GM19395 (cell line): Measurements from ENCODE around the gene COG8.
A peak's percentile ranks its signal among the peaks of the same experiment; 100 is the strongest.

ENCODE experiments used
- ATAC-seq: cut with Tn5 transposase; IDR thresholded peaks from one replicate; pipeline ENCODE4 v1.9.1; 2021; ENCODE audit warnings: mild to moderate bottlenecking, moderate library complexity; ENCODE audit not compliant: unreplicated experiment

Gene COG8

GRCh38 chr16:69348222-69348621 is 8.9 kb upstream of the COG8 start:
- ATAC-seq = no peak

DNA sequence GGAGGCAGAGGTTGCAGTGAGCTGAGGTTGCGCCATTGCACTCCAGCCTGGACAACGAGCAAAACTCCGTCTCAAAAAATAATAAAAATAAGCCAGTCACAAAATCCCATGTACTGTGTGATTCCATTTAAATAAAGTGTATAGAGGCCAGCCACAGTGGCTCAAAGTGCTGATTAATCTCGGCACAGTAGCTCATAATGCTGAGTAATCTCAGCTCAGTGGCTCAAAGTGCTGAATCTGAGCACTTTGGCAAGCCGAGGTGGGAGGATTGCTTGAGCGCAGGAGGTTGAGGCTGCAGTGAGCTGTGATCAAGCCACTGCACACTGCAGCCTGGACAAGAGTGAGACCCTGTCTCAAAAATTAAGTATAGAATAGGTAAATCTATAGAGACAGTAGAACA is 7.3 kb upstream of the COG8 start:
- no peak for ATAC-seq

GRCh38 chr16:69345923-69346322 is 6.6 kb upstream of the COG8 start:
- no peak for ATAC-seq

GRCh38 chr16:69344171-69344570 is 4.8 kb upstream of the COG8 start:
- ATAC-seq = no peak

GRCh38 chr16:69340095-69340644 is 806 bp upstream of the COG8 start:
- ATAC-seq = no peak

DNA sequence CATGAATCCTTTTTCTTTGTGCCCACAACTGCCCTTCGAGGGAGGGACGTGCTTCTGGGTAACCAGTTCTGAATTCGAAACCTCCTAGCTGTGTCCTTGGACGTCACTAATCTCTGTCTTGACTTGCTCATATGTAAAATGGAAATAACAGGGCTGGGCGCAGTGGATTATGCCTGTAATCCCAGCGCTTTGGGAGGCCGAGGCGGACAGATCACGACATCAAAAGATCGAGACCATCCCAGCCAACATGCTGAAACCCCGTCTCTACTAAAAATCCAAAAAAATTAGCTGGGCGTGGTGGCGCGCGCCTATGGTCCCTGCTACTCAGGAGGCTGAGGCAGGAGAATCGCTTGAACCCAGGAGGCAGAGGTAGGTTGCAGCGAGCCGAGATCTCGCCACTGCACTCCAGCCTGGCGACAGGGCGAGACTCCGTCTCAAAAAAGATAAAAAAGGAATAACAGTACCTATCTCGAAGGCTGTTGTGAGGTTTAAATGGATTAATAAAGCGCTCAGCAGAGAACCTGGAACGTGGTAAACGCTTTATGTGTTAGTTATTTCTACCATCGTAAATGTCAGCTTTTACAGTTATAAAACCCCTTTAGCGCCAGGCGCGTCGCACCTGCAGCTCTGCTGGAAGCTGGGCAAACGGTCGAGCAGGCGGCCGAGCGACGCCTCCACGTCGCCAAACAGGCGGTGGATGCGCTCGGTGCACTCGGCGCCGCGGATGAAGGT is 641 bp downstream of the COG8 start:
- ATAC-seq = no peak

GRCh38 chr16:69334696-69335095 is 4.7 kb downstream of the COG8 start:
- ATAC-seq = no peak

- peak; percentile 92 for ATAC-seq
These were observed 8.9 kb downstream of the COG8 start, which contains the start of gene PDF for GRCh38 chr16:69330286-69331109. PDF (minus strand) TSS chr16:69330588; CDS start chr16:69330570, 18 bp downstream.

GRCh38 chr16:69329369-69330285 is 9.7 kb downstream of the COG8 start:
- ATAC-seq = peak; percentile 39

GRCh38 chr16:69328854-69329316 is 10.5 kb downstream of the COG8 start:
- ATAC-seq = no peak

- no peak for ATAC-seq
These were observed 11.6 kb downstream of the COG8 start for GRCh38 chr16:69327585-69328310.

DNA sequence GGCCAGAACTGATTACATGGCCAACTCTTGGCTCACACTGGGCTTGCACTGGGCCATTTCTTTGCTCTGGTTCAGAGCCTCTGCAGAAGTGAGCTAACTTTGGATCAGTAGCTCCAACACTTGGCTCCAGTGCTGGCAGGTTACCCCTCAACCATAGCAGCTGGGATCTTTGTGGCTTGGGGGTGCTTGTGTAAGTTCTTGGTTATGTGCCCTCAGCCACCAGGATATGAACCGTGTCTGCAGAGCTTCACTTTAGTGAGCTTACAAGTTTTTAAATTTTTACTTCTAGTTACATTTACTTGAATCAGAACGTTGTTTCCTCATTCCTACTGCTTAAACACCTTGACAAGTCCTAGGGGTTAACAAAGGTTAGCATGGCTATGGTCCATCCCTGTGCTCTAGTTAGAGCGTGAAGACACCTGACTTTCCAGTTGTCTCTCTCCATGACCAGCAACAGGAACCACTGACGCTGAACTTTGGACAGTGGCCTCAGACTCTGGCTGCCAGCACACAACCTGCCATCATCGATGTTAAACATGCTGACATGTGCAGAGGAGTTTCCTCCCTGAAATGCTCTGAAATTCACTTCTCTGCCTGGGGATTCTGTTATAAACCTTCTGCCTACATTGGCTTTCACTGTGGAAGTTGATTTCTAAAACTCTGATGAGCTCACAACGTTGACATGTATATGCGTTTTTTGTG is 13.0 kb downstream of the COG8 start:
- ATAC-seq = no peak

- no peak for ATAC-seq
These were observed 13.6 kb downstream of the COG8 start for GRCh38 chr16:69325784-69326171.

GRCh38 chr16:69324585-69325253 is 14.6 kb downstream of the COG8 start:
- no peak for ATAC-seq

- no peak for ATAC-seq
These were observed 15.3 kb downstream of the COG8 start for GRCh38 chr16:69324013-69324531.

GRCh38 chr16:69323415-69323814 is 15.9 kb downstream of the COG8 start:
- ATAC-seq = no peak

- ATAC-seq = no peak
These were observed 17.0 kb downstream of the COG8 start for GRCh38 chr16:69322343-69322742.

DNA sequence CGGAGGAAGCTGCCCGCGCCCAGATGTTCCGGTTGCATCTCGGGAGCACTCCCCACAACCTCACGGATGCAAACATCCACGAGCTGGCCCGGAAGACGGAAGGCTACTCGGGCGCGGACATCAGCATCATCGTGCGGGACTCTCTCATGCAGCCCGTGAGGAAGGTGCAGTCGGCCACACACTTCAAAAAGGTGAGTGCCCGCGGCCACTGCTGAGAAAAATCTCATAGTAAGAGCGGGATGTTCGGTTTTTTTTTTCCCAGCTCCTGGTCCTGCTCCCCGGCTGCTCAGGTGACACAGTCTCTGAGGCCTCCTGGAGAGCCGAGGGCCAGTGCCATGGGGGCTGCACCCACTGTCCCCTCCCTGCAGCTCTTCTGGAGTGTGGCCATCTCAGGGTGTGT is 18.3 kb downstream of the COG8 start:
- ATAC-seq = no peak

- no peak for ATAC-seq
These were observed 18.7 kb downstream of the COG8 start for GRCh38 chr16:69320740-69321073.
